IMR-90 (cell line): ENCODE results near the gene ANKRD31. TPM values are rescaled to one million over a fixed set of nuclear protein-coding genes. Genes with fewer than 3 reads are reported as not detected.

Experiments used
- ATAC-seq: fragments of 200-7000 bp; cut with Tn5 transposase; 2 replicates; pipeline ENCODE4 v1.9.1; 2020; ENCODE audit warnings: low read depth, mild to moderate bottlenecking, moderate library complexity
- BruUV-seq: library from RNA; stranded (reverse); fragments of 400-500 nt; replicated peaks from 2 replicates; lab custom pipeline; 2021; lab: Mats Ljungman, UMichigan
- CTCF ChIA-PET: fragments of 300-600 bp; formaldehyde crosslinking; extraction: SDS; loops from one replicate; lab custom pipeline; 2021; ENCODE audit warnings: antibody characterized with exemption; lab: Yijun Ruan, JAX
- POLR2A ChIA-PET: fragments of 300-600 bp; sonication (Branson Sonifier 250); formaldehyde crosslinking; loops from one replicate; lab custom pipeline; 2022; ENCODE audit warnings: antibody characterized with exemption; ENCODE audit not compliant: unreplicated experiment; lab: Charles Lee
- DNase-seq: peaks from one replicate; pipeline ENCODE4 v3.0.0; 2013
- H2AFZ ChIP-seq: replicated peaks from 2 replicates; pipeline ENCODE3; 2013; ENCODE audit warnings: low read length, mild to moderate bottlenecking; ENCODE audit not compliant: poor library complexity
- H2AK5ac ChIP-seq: 2 replicates; pipeline ENCODE4 v1.6.1; 2013; ENCODE audit warnings: low read depth, low read length, inconsistent platforms
- H2AK9ac ChIP-seq: replicated peaks from 2 replicates; pipeline ENCODE3; 2013; ENCODE audit warnings: mild to moderate bottlenecking, low read depth, low read length, moderate library complexity; ENCODE audit not compliant: poor library complexity
- H2BK120ac ChIP-seq: 2 replicates; pipeline ENCODE4 v1.6.1; 2013; ENCODE audit warnings: low read depth, low read length, inconsistent platforms
- H2BK15ac ChIP-seq: 3 replicates; pipeline ENCODE4 v1.6.1; 2013; ENCODE audit warnings: low read depth, low read length, inconsistent platforms
- H2BK20ac ChIP-seq: 2 replicates; pipeline ENCODE4 v1.6.1; 2013; ENCODE audit warnings: low read depth, mild to moderate bottlenecking, inconsistent platforms, low read length, moderate library complexity
- H2BK5ac ChIP-seq: 2 replicates; pipeline ENCODE4 v1.6.1; 2013; ENCODE audit warnings: mild to moderate bottlenecking, low read depth, low read length, inconsistent platforms; ENCODE audit not compliant: poor library complexity, severe bottlenecking
- H3K14ac ChIP-seq: replicated peaks from 2 replicates; pipeline ENCODE4 v1.6.1; 2013; ENCODE audit warnings: low read depth, low read length, inconsistent platforms
- H3K18ac ChIP-seq: 2 replicates; pipeline ENCODE4 v1.6.1; 2013; ENCODE audit warnings: low read depth, low read length, control low read depth
- H3K23ac ChIP-seq: 2 replicates; pipeline ENCODE4 v1.6.1; 2013; ENCODE audit warnings: low read depth, low read length, inconsistent platforms
- H3K27ac ChIP-seq: 2 replicates; pipeline ENCODE4 v1.5.1; 2013; ENCODE audit warnings: mild to moderate bottlenecking, control low read depth, low read length; ENCODE audit not compliant: insufficient read depth
- H3K27me3 ChIP-seq: 2 replicates; pipeline ENCODE4 v1.6.1; 2013; ENCODE audit warnings: low read length; ENCODE audit not compliant: control insufficient read depth, insufficient read depth
- H3K36me3 ChIP-seq: 2 replicates; pipeline ENCODE4 v1.6.1; 2013; ENCODE audit warnings: low read length, mixed read lengths; ENCODE audit not compliant: control insufficient read depth, insufficient read depth
- H3K4ac ChIP-seq: 2 replicates; pipeline ENCODE4 v1.6.1; 2013; ENCODE audit warnings: low read depth, low read length, inconsistent platforms
- H3K4me1 ChIP-seq: 2 replicates; pipeline ENCODE4 v1.6.1; 2013; ENCODE audit warnings: low read length, mixed read lengths; ENCODE audit not compliant: control insufficient read depth, insufficient read depth
- H3K4me2 ChIP-seq: 2 replicates; pipeline ENCODE4 v1.6.1; 2013; ENCODE audit warnings: low read depth, mild to moderate bottlenecking, control low read depth, low read length, moderate library complexity
- H3K4me3 ChIP-seq: 2 replicates; pipeline ENCODE4 v1.5.1; 2013; ENCODE audit warnings: low read depth, mild to moderate bottlenecking, control low read depth, low read length, moderate library complexity; ENCODE audit not compliant: insufficient read depth
- H3K56ac ChIP-seq: 2 replicates; pipeline ENCODE4 v1.6.1; 2013; ENCODE audit warnings: low read length, inconsistent platforms; ENCODE audit not compliant: insufficient read depth; ENCODE audit errors: extremely low read depth
- H3K79me1 ChIP-seq, 2 experiments: 2 replicates each; pipeline ENCODE4 v1.6.1; 2013; ENCODE audit warnings: low read length in 2 of 2, inconsistent platforms in 1 of 2, low read depth in 1 of 2
- H3K9ac ChIP-seq: 2 replicates; pipeline ENCODE4 v1.6.1; 2013; ENCODE audit warnings: low read depth, low read length, control low read depth
- H3K9me1 ChIP-seq: 2 replicates; pipeline ENCODE4 v1.6.1; 2013; ENCODE audit warnings: low read length, inconsistent platforms; ENCODE audit not compliant: insufficient read depth
- H3K9me3 ChIP-seq: 2 replicates; pipeline ENCODE4 v1.6.1; 2013; ENCODE audit warnings: low read length; ENCODE audit not compliant: control insufficient read depth, insufficient read depth
- H4K20me1 ChIP-seq: 2 replicates; pipeline ENCODE4 v1.6.1; 2013; ENCODE audit warnings: low read length, inconsistent platforms; ENCODE audit not compliant: insufficient read depth
- H4K5ac ChIP-seq: 2 replicates; pipeline ENCODE4 v1.6.1; 2013; ENCODE audit warnings: mild to moderate bottlenecking, low read depth, low read length, control low read depth
- H4K8ac ChIP-seq, 2 experiments: 2 replicates each; pipeline ENCODE4 v1.6.1; 2013; ENCODE audit warnings: low read depth in 2 of 2, low read length in 2 of 2, control low read depth in 1 of 2, inconsistent platforms in 1 of 2
- H4K91ac ChIP-seq: 2 replicates; pipeline ENCODE4 v1.6.1; 2013; ENCODE audit warnings: low read depth, low read length, inconsistent platforms; ENCODE audit not compliant: insufficient read depth
- NFE2L2 ChIP-seq: fragments of 150-350 bp; IDR thresholded peaks from 2 replicates; pipeline ENCODE4 v1.6.1; 2016; ENCODE audit warnings: low read depth, mild to moderate bottlenecking, low read length
- RFX5 ChIP-seq: IDR thresholded peaks from 2 replicates; pipeline ENCODE4 v1.8.0; 2012; ENCODE audit warnings: low read depth, mild to moderate bottlenecking, low read length, moderate library complexity
- WGBS, 2 experiments: methylation state at CpG; one replicate each; pipeline versions ENCODE4 v1.1.5 to v1.1.7; 2013; ENCODE audit warnings: missing lambda C conversion rate in 2 of 2; ENCODE audit not compliant: insufficient read length in 1 of 2; ENCODE audit errors: extremely low coverage in 2 of 2; 5-methylcytosine and 5-hydroxymethylcytosine counted together
- dilution Hi-C: fragments of 300-500 bp; cut with HindIII; formaldehyde crosslinking; loops from one replicate; pipeline ENCODE4 v1.14.3; 2018; ENCODE audit warnings: low sequenced_read_pairs; ENCODE audit not compliant: unreplicated experiment
- in situ Hi-C: fragments of 300-500 bp; cut with MboI; formaldehyde crosslinking; loops from 3 replicates; pipeline ENCODE4 v1.14.3; 2019; ENCODE audit warnings: low sequenced_read_pairs, inconsistent platforms, mixed read lengths
- intact Hi-C: fragments of 100-400 bp; cut with micrococcal nuclease; formaldehyde crosslinking; loops from 2 replicates; pipeline ENCODE4 v1.10.0; 2022
- polyA plus RNA-seq, 3 experiments: library from polyadenylated mRNA; depleted of rRNA; stranded (reverse); fragments of >200 nt; gene quantifications; 2 replicates each; pipeline ENCODE4 v1.2.3, GENCODE V29; 2012; ENCODE audit warnings: low replicate concordance in 1 of 3
- total RNA-seq: library from RNA; depleted of rRNA; stranded (reverse); fragments of >200 nt; gene quantifications from 2 replicates; pipeline ENCODE4 v1.2.3, GENCODE V29; 2012
- TF ChIP-seq, protein P1 (sequence below): conservative IDR thresholded peaks from 2 replicates; pipeline ENCODE4 v1.5.1; 2012; ENCODE audit warnings: mild to moderate bottlenecking, low read depth, low read length, improper control_type of control experiment

The ANKRD31 gene
- total and polyA plus RNA-seq, 2 of the 4 experiments (the other 2 are of a cell fraction), result under 0.01 to 0.02 TPM

GRCh38 chr5:75059912-75060545, 176.6 kb downstream of the ANKRD31 start (continued):
- TF ChIP-seq NFE2L2, result no peak

DNA sequence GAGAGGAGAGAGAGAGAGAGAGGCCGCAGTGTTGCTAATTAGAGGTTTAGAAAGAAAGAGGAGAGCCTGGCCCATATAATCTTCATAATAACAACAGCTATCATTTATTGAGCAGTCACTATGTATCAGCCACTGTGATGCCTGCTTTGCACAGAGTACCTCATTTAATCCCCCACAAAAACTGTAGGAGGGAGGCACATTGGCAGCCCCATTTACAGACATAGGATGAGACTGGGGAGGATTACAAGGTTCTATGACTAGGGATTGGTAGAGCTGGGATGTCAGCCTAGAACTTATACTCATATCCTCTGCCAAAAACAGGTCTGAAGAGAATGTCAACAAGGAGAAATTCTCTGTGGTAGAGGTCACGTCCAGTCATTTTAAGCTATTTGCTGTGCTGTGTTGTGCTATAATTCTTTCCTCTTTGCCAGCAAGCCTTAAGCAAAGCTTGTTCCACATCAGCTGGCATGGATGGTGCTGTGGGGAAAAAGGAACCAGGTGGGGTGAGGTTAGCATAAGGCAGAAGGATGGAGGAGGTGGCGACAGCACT, 177.6 kb downstream of the ANKRD31 start:
- no peak overlapping the region for H3K14ac ChIP-seq
- no peak overlapping the region for H2AK9ac ChIP-seq
- CTCF ChIA-PET, result interaction anchor here (1.2 kb wide), 1 partner anchor 9 kb away, joined by 5 read pairs; no protein-coding TSS in a partner anchor
- H3K9me1 ChIP-seq, result peaks cover 13% of the 10 kb centered on the region
- H3K27ac ChIP-seq, result no peak overlapping the region
- no peak overlapping the region for H2BK5ac ChIP-seq
- H3K23ac ChIP-seq, result peak overlapping the region; percentile 14
- H3K27me3 ChIP-seq, result no peaks in the 10 kb centered on the region
- TF ChIP-seq, protein P1, sequence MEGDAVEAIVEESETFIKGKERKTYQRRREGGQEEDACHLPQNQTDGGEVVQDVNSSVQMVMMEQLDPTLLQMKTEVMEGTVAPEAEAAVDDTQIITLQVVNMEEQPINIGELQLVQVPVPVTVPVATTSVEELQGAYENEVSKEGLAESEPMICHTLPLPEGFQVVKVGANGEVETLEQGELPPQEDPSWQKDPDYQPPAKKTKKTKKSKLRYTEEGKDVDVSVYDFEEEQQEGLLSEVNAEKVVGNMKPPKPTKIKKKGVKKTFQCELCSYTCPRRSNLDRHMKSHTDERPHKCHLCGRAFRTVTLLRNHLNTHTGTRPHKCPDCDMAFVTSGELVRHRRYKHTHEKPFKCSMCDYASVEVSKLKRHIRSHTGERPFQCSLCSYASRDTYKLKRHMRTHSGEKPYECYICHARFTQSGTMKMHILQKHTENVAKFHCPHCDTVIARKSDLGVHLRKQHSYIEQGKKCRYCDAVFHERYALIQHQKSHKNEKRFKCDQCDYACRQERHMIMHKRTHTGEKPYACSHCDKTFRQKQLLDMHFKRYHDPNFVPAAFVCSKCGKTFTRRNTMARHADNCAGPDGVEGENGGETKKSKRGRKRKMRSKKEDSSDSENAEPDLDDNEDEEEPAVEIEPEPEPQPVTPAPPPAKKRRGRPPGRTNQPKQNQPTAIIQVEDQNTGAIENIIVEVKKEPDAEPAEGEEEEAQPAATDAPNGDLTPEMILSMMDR, result no peak
- no peak for TF ChIP-seq RFX5
- in situ Hi-C loops, result no loop called here
- intact Hi-C loops, result loop anchor here (10.0 kb wide), 3 partner anchors 206 to 1756 kb away; partner anchors contain the start of gene F2RL1
- H4K20me1 ChIP-seq, result no peaks in the 10 kb centered on the region
- H3K36me3 ChIP-seq, result no peaks in the 10 kb centered on the region
- no peak overlapping the region for H2AFZ ChIP-seq
- 0 out of 2 replicates have a peak overlapping the region, but pooled peaks have one; percentile 18 for H4K91ac ChIP-seq
- dilution Hi-C loops, result no loop called here
- H3K4me2 ChIP-seq, result no peak overlapping the region
- DNase-seq, result no peak
- H2BK20ac ChIP-seq, result no peak overlapping the region
- peaks cover 10% of the 10 kb centered on the region for H3K4me1 ChIP-seq
- H2BK15ac ChIP-seq, result no peak overlapping the region
- no peak overlapping the region for H3K9ac ChIP-seq
- peaks cover 0 to 9% of the 10 kb centered on the region in 2 experiments; a peak in 2 of 4 replicates for H3K79me1 ChIP-seq
- H3K4ac ChIP-seq, result no peak overlapping the region
- no peak overlapping the region for H3K4me3 ChIP-seq
- no peak overlapping the region for H3K18ac ChIP-seq
- 80% methylated on average over 1 of the region's 3 CpGs; no CpG with 5 or more reads in 1 of the 2 experiments for WGBS, 2 experiments
- H3K56ac ChIP-seq, result no peak overlapping the region
- POLR2A ChIA-PET, result no interaction called here
- H4K5ac ChIP-seq, result no peak overlapping the region
- no peak overlapping the region for H2AK5ac ChIP-seq
- no peak overlapping the region for H2BK120ac ChIP-seq
- no peaks in the 10 kb centered on the region for H3K9me3 ChIP-seq
- no TSS peak for BruUV-seq
- ATAC-seq, result peak; percentile 22; the same call in 1 of the 2 replicates
- no peak overlapping the region for H4K8ac ChIP-seq
